HG02970 (cell line): ENCODE data around the gene FGD5.

Experiments
- ATAC-seq: cut with Tn5 transposase; IDR thresholded peaks from one replicate; pipeline ENCODE4 v1.9.1; 2021; ENCODE audit warnings: mild to moderate bottlenecking, moderate library complexity, moderate number of reproducible peaks; ENCODE audit not compliant: unreplicated experiment, low FRiP score

FGD5 gene

GRCh38 chr3:14786369-14786768 lies 32.4 kb upstream of the FGD5 start:
- ATAC-seq, result no peak

GRCh38 chr3:14787630-14788029 lies 31.1 kb upstream of the FGD5 start:
- no peak for ATAC-seq

GRCh38 chr3:14788644-14789043 lies 30.1 kb upstream of the FGD5 start:
- ATAC-seq, result no peak

GRCh38 chr3:14789221-14789620 lies 29.5 kb upstream of the FGD5 start:
- no peak for ATAC-seq

- no peak for ATAC-seq
Measured at GRCh38 chr3:14789640-14790285, 29.0 kb upstream of the FGD5 start.

GRCh38 chr3:14791343-14791945 lies 27.3 kb upstream of the FGD5 start:
- no peak for ATAC-seq

GRCh38 chr3:14792691-14793121 lies 26.1 kb upstream of the FGD5 start:
- no peak for ATAC-seq

GRCh38 chr3:14793126-14793857 lies 25.5 kb upstream of the FGD5 start:
- no peak for ATAC-seq

- no peak for ATAC-seq
Measured at GRCh38 chr3:14793858-14794234, 24.9 kb upstream of the FGD5 start.

- no peak for ATAC-seq
Measured at GRCh38 chr3:14794435-14794834, 24.3 kb upstream of the FGD5 start.

- no peak for ATAC-seq
Measured at GRCh38 chr3:14795996-14796395, 22.8 kb upstream of the FGD5 start.

- no peak for ATAC-seq
Measured at GRCh38 chr3:14796403-14797077, 22.2 kb upstream of the FGD5 start.

GRCh38 chr3:14797731-14798130 lies 21.0 kb upstream of the FGD5 start:
- no peak for ATAC-seq

GRCh38 chr3:14798231-14798630 lies 20.5 kb upstream of the FGD5 start:
- no peak for ATAC-seq

- ATAC-seq, result no peak
Measured at GRCh38 chr3:14799146-14799545, 19.6 kb upstream of the FGD5 start.

GRCh38 chr3:14801031-14801430 lies 17.7 kb upstream of the FGD5 start:
- ATAC-seq, result no peak

- ATAC-seq, result no peak
Measured at GRCh38 chr3:14801668-14802380, 16.9 kb upstream of the FGD5 start.

- no peak for ATAC-seq
Measured at GRCh38 chr3:14802381-14802731, 16.4 kb upstream of the FGD5 start.

GRCh38 chr3:14803101-14803980 lies 15.4 kb upstream of the FGD5 start:
- ATAC-seq, result no peak
